Hindlimb muscle (tissue), 1 donor: ENCODE data around the gene DNASE1L3. TPM values are rescaled to one million over a fixed set of nuclear protein-coding genes. Genes with fewer than 3 reads are reported as not detected.

Experiments
- DNase-seq: peaks from one replicate; pipeline ENCODE4 v3.0.0-alpha.2; 2013
- polyA plus RNA-seq: library from polyadenylated mRNA; unstranded; fragments of 120-200 nt; gene quantifications from one replicate; pipeline ENCODE4 v1.2.1, GENCODE V29; 2013; ENCODE audit not compliant: insufficient read length

The DNASE1L3 gene
- polyA plus RNA-seq, 1 donor = 0.61 TPM

DNA sequence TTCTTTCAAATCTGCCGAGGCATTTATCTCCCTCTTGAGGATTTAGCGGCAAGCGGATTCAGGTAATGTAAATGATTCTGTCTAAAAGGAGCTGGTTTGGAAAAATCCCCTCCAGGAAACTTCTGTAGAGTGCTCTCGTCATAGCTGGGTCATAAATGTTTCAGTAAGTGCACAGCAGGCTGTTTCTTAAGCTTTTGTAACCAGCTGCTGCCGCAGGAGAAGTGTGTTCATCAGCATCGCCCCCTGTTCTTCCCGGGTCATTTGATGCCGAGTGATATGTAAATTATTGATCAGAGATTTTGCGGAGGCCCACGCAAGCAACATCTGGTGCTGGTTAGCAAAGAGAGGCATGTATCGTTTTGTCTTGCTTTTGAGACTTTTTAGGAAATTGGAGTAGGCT is 53.1 kb downstream of the DNASE1L3 start:
- DNase-seq = no peak

DNA sequence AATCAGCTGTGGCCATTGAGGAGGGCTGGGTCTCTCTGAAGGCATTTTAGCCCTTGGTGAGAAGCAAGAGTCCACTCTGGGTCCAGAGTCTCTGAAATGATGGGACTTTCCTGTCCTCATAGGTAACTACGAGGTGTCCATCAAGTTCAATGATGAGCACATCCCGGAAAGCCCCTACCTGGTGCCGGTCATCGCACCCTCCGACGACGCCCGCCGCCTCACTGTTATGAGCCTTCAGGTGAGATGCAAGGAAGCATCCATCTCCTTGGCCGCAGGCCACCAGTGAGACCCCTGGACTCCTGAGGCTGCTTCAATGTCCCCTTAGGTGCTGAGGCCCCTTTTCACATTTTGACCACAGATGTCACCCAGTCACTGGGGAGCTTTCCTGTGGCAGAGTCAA is 54.9 kb downstream of the DNASE1L3 start:
- no peak for DNase-seq

DNA sequence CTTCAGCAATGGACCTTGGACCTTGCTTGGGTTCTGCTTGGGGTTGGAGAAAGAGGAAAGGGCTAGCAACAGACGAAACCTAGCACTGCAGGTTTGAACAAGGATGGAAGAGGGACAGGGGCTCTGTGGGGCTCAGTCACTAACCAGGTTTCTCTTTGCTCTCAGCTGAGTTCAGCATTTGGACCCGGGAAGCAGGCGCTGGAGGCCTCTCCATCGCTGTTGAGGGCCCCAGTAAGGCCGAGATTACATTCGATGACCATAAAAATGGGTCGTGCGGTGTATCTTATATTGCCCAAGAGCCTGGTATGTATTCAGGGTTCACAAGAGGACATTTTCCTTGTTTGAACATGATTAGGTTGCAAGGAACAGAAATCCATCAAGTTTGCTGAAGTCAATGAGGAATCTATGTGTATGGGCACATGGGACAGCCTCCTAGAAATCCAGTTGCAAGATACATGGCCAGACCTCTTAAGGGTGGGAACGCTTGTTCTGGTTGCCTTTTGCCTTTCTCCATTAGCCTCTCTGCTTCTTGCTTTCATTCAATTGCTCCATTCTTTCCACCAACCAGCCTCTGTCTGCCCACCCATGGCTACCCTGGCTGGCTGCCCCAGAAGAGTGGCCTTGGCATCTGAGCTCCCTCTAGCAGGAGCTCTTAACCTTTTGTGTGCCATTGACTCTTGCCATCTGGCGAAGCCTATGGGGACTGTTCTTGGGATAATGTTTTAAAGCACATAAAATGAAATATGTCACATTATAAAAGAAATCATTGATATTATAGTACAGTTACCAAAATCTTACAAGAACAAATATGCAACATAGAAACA is 55.9 kb downstream of the DNASE1L3 start:
- DNase-seq = no peak

DNA sequence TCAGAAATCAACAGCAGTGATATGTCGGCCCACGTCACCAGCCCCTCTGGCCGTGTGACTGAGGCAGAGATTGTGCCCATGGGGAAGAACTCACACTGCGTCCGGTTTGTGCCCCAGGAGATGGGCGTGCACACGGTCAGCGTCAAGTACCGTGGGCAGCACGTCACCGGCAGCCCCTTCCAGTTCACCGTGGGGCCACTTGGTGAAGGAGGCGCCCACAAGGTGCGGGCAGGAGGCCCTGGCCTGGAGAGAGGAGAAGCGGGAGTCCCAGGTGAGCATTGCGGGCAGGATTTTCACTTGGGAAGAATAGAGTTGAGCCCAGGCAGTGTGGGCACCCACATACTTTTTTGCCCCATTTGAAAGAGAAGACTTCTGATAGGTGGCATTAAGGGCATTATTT is 57.4 kb downstream of the DNASE1L3 start:
- no peak for DNase-seq

DNA sequence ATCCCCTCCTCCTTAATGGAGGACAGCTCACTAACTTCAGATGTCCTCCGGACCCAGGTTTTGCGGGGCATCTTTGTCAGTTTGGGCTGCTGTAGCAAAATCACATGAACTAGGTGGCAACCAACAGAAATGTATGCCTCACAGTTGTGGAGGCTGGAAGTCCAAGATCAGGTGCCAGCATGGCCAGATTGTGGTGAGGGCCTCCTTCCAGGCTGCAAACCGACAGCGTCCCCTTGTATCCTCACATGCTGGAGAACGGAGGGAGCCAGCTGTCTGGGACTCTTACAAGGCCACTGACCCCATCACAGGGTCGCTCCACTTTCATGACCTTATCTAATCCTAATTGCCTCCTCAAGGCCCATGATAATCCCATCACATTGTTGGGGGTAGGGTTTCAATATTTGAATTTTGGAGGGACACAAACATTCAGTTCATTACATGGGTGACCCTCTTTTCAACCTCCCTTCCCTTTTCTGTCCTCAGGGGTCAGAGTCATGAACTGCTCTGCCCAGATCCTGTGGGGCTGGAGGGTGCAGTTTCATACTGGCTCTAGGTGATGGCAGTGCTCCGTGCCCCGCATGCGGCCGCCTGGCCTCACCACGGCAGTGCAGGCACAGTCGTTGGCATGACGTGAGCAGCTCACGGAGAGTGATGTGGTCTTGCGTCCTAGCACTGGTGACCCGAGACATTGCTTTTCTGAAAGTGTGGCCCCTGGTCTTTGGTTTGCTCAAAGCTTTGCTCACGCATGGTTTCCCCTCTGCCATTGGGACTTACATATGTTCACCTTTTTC is 58.4 kb downstream of the DNASE1L3 start:
- no peak for DNase-seq

DNA sequence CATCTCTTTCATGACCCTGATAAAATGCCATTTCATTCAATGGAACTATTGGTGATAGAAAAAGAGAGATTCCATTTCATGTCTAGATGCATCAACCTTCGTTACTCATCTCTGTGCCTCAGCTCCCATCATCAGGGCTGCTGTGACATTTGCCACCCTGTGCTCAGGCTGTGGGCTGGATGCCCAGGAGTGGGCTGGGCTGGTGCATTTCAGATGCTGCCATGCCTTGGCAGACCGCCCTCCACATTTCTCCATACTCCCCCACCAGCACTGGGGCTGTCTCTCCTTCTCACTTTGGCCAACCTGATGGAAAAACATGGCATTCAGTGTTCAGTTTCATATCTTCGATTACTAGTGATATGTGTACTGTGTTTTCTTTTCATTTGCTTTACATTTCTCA is 59.1 kb downstream of the DNASE1L3 start:
- DNase-seq = no peak

DNA sequence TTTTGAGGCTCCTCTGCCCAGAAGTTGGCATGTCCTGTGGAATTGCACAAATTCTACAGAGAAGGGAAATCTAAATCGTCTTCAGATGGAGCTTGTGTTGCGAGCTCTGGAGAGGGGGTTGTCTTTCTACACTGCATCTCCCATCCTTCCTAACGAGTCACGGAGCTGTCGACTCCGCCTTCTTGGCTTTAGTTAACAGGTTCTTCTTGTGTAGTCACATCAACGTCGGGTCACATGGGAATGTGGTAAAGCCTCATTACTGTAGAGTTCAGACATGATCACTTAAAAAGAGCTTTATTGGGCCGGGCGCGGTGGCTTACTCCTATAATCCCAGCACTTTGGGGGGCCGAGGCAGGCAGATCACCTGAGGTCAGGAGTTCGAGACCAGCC is 60.0 kb downstream of the DNASE1L3 start:
- no peak for DNase-seq

DNA sequence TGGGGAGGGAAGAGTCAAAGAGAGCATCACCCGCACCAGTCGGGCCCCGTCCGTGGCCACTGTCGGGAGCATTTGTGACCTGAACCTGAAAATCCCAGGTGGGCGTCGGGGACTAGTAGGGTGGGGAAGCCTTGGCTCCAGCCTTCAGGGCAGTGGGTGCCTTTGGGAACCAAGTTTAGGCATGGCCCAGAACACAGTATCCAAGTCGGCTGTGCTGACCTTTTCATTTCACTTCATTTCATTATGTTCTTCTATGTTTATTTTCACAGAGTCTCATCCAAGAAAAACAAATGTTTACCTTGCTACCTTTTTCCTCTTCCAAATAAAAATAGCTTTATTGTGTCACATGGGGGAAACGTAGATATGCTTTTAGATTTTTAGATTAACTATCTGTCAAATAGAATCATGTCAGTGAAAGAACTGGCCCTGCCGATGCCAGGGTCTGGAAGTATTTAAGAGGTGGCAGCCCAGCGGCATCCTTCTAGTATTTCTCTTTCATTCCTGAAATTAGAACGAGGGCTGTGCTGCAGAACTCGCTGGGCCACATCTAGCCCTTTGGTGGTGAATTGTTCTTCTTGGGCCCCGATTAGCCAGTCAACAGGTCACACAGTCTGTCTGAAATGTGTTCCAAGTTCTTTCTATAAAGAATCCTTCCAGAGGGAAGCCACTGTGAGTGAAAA is 60.5 kb downstream of the DNASE1L3 start:
- DNase-seq = no peak

DNA sequence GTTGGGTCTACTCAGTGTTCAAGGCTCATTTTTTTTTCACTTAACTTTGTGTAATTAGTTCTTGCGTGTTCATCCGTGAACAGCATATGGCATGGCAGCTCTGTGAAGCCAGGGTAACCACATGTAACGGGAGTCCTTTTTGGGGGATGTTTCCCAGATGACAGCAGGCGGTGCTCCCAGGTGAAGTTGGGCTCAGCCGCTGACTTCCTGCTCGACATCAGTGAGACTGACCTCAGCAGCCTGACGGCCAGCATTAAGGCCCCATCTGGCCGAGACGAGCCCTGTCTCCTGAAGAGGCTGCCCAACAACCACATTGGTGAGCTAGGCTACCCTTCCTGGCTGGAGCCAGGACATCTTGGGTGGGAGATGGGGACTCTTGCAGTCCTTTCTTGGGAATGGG is 62.7 kb downstream of the DNASE1L3 start:
- no peak for DNase-seq

DNA sequence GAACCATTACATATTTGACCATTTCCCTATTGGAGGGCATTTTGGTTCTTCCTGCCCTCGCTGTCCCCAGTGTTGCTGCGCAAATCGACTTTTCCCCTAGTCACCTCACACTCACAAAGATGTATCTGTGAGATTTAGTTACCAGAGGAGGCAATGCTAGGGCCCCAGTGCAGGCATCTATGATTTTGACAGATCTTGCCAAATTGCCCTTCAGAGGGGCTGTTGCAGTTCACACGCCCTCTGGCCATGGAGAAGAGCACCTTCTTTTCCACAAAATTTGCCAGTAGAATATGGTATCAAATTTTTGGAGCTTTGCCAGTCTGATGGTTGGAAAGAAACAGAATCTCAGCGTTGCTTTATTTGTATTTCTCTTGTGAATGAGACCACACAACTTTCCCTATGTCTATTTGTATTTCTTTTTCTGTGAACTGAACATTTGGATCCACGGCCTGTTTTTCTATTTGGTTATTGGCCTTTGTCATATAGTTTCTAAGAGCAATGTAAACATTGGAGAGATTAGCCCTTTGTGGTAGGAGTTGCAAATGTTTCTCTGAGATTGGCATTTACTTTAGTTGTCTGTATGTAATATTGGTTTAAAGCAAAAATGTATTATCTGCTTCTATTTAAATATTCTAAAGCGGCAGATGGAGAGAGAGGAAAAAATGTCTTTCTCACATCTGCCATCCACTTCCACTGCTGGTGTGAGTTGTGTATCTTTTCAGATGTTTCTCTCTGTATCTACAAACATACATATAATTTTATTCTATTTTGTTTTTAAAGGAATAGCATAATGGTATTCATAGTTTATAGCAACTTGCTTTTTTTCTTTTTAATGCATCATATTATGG is 66.1 kb downstream of the DNASE1L3 start:
- no peak for DNase-seq

DNA sequence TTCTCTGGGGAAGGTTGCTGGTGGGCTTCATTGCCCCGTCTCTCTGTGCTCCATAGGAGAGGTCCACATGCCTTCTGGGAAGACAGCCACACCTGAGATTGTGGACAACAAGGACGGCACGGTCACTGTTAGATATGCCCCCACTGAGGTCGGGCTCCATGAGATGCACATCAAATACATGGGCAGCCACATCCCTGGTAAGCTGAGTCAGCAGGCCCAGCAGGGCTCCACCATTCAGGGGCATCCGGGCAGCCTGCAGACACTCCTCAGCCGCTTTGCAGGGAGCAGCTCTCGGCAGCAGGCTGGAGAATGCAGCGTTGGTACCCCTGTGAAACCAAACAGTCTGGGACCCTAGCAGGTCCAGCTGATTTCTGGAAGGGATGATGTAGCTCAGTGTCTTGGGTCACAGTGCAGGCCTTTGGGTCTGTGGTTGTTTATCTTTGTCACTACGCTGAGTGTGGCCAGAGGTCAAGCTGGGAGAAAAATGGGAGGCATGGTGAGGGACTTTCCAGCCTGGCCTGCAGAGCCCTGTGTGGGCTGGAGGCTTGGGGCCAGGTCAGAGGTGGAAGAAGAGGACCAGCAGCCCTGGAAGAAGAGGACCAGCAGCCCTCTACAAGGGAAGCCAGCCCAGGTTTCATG is 67.2 kb downstream of the DNASE1L3 start:
- no peak for DNase-seq

Other genes starting within 250 kb of the DNASE1L3 start
- gene FLNB, start 202.6 kb downstream of the DNASE1L3 start, polyA plus RNA-seq = 51.9 TPM
- 5.2 TPM for gene ABHD6, start 26.8 kb upstream of the DNASE1L3 start, polyA plus RNA-seq
- 21.6 TPM for gene RPP14, start 95.3 kb upstream of the DNASE1L3 start, polyA plus RNA-seq
- gene HTD2, start 95.5 kb upstream of the DNASE1L3 start, polyA plus RNA-seq = 15.5 TPM
- 17.7 TPM for gene PXK, start 121.9 kb upstream of the DNASE1L3 start, polyA plus RNA-seq
- 74.4 TPM for gene PDHB, start 222.9 kb upstream of the DNASE1L3 start, polyA plus RNA-seq